HFFc6 (cell line): ENCODE measurements around the gene TMPRSS13. TPM values are rescaled to one million over a fixed set of nuclear protein-coding genes. Genes with fewer than 3 reads are reported as not detected.

Experiments
- DNase-seq: peaks from one replicate; pipeline ENCODE4 v3.0.0-alpha.2; 2018
- H3K27ac Mint-ChIP-seq: 2 replicates; pipeline ENCODE4 v1.8.0; 2020; ENCODE audit warnings: mild to moderate bottlenecking, mixed read lengths
- H3K27me3 Mint-ChIP-seq: 2 replicates; pipeline ENCODE4 v1.8.0; 2021; ENCODE audit warnings: mild to moderate bottlenecking, moderate library complexity, mixed read lengths; ENCODE audit not compliant: insufficient read depth
- H3K36me3 Mint-ChIP-seq: 2 replicates; pipeline ENCODE4 v1.8.0; 2021; ENCODE audit warnings: low read depth, mixed read lengths
- H3K4me1 Mint-ChIP-seq: 2 replicates; pipeline ENCODE4 v1.8.0; 2020; ENCODE audit warnings: low read depth, mixed read lengths
- H3K4me3 Mint-ChIP-seq: 2 replicates; pipeline ENCODE4 v1.8.0; 2020; ENCODE audit warnings: mild to moderate bottlenecking, moderate library complexity, mixed read lengths
- H3K9me3 Mint-ChIP-seq: 2 replicates; pipeline ENCODE4 v1.8.0; 2020; ENCODE audit warnings: mild to moderate bottlenecking, mixed read lengths
- total RNA-seq, 6 experiments: library from RNA; stranded (reverse); fragmentation: NEBNext Ultra II Directional; extraction: Animal tissue kit (Norgen Biotek cat#: 25700); gene quantifications; 2 replicates in 1 of 6; 3 replicates in 5 of 6; pipeline ENCODE4 v1.2.3, GENCODE V29; 2021
- TF ChIP-seq, protein P1 (sequence below): fragments of 200-600 bp; sonication (generic); IDR thresholded peaks from 2 replicates; pipeline ENCODE4 v1.5.0; 2021; ENCODE audit warnings: antibody characterized with exemption, mild to moderate bottlenecking

Gene TMPRSS13
- total RNA-seq, 6 experiments from 2014 or later = not detected

DNA sequence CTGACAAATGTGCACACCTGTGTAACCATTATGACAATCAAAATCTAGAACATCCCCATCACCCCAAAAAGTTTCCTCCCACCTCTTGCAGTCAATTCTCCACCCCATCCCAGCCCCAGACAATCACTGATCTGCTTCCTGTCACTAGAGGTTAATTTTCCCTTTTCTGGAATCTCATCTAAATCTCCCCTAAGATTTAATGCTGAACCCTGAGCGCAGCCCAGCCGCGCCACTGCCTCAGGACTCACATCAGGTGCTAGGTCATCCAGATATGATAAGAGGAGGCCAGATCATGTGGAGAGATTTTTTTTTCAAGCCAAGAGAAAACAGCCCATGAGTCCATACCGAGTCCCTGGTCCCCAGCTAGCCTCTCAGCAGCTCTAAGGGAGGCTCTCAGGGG is 4.3 kb upstream of the TMPRSS13 start:
- DNase-seq = no peak
- no peaks in the 10 kb centered on the region for H3K9me3 Mint-ChIP-seq
- H3K36me3 Mint-ChIP-seq = no peaks in the 10 kb centered on the region
- TF ChIP-seq, protein P1, sequence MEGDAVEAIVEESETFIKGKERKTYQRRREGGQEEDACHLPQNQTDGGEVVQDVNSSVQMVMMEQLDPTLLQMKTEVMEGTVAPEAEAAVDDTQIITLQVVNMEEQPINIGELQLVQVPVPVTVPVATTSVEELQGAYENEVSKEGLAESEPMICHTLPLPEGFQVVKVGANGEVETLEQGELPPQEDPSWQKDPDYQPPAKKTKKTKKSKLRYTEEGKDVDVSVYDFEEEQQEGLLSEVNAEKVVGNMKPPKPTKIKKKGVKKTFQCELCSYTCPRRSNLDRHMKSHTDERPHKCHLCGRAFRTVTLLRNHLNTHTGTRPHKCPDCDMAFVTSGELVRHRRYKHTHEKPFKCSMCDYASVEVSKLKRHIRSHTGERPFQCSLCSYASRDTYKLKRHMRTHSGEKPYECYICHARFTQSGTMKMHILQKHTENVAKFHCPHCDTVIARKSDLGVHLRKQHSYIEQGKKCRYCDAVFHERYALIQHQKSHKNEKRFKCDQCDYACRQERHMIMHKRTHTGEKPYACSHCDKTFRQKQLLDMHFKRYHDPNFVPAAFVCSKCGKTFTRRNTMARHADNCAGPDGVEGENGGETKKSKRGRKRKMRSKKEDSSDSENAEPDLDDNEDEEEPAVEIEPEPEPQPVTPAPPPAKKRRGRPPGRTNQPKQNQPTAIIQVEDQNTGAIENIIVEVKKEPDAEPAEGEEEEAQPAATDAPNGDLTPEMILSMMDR = no peak
- H3K4me1 Mint-ChIP-seq = no peaks in the 10 kb centered on the region
- peaks cover 53% of the 10 kb centered on the region for H3K27me3 Mint-ChIP-seq
- H3K27ac Mint-ChIP-seq = no peak overlapping the region
- H3K4me3 Mint-ChIP-seq = no peak overlapping the region

DNA sequence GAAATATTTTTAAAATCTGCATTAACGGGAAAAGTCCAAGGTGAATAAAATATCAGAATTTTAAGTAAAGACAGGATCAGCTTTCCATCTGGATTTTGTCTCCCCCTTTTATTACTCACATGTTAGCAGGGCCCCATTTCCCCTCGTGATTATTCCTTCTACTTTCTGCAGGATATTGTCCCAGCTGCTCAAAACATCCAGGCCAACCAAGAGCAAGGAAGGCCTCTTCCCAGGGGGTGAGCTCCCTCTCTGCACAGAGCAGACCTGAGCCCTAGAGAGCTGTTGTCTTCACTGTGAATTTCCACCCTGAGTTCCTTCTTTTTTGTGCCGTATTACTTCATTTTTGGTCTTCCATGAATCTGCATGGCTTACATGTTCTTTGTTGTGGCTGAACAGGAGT is 3.7 kb upstream of the TMPRSS13 start:
- no peak overlapping the region for H3K4me3 Mint-ChIP-seq
- H3K4me1 Mint-ChIP-seq = no peaks in the 10 kb centered on the region
- H3K9me3 Mint-ChIP-seq = no peaks in the 10 kb centered on the region
- TF ChIP-seq, protein P1 = no peak
- no peak for DNase-seq
- no peaks in the 10 kb centered on the region for H3K36me3 Mint-ChIP-seq
- no peak overlapping the region for H3K27ac Mint-ChIP-seq
- H3K27me3 Mint-ChIP-seq = peaks cover 55% of the 10 kb centered on the region

DNA sequence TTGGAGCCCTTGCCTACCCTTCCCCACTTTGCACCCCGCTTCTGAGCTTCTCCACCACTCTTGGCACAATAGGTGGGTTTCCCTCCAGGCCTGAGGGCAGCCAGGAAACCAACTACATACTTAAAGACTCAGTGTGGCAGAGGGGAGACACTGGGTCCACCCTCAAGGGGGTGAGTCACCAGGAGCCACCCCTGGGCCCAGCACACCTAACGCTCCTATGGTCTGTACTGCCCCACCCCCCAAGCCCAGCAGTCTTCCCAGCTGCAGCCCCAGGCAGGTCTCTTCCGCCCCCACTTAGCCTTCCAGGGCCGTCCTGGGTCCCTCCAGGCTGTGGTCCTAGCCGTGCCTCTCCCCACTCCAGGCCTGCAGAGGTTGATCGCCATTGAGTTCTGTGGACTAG is 3.2 kb upstream of the TMPRSS13 start:
- TF ChIP-seq, protein P1 = no peak
- Mint-ChIP-seq H3K27me3 (peaks cover 56% of the 10 kb centered on the region), H3K4me1 (no peaks in the 10 kb centered on the region), H3K9me3 (no peaks in the 10 kb centered on the region), H3K27ac (no peak overlapping the region), H3K4me3 (no peak overlapping the region), H3K36me3 (no peaks in the 10 kb centered on the region)
- no peak for DNase-seq

DNA sequence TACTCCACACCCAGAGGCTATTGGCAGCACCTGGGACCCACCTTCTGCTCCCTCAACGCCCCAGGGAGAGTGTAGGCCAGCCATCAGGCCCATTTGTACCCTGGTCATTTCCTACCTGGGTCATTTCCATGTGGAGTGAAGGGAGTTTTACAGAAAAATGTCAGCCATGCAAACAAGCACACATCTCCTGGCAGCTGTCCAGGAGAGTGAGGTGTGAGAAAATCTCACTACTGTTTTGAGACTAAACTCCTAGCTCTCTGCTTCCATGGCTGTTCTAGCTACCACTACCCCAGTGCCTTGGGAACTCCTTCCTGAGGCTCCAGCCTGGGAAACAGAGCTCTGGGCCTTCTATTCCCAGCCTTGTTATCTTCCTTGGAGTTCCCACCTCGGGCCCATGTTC is 2.8 kb upstream of the TMPRSS13 start:
- Mint-ChIP-seq H3K4me3 (no peak overlapping the region), H3K27me3 (peaks cover 60% of the 10 kb centered on the region), H3K27ac (no peak overlapping the region), H3K36me3 (no peaks in the 10 kb centered on the region), H3K9me3 (no peaks in the 10 kb centered on the region), H3K4me1 (no peaks in the 10 kb centered on the region)
- TF ChIP-seq, protein P1 = no peak
- no peak for DNase-seq

DNA sequence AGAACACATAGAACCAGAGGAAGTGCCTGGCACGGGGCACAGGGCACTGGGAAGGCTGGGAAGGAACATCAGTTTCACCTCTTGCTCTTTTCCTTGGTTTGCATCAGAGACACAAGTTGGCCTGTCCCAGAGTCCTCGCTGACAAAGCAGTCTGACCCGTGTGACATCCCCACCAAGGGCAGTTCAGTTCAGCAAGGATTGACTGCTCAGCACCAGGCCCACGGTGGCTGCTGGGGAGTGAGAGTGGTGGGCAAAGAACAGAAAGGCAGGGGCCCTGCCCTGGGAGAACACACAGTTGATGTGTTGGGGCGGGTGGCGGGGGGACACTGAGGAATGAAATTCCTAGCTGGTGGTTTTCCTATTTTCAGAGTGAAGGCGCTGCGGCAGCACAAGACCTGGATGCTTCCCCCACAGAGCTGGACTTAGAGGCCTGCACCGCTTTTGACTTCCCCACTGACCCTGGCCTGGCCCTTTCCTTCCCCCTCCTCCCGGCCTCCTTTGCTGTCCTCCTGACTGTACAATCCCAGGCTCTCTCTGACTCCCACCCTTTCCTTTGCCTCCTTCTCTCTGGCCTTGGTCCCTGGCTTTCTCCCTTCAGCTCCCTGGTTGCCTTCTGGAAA is 2.2 kb upstream of the TMPRSS13 start:
- no peak overlapping the region for H3K27ac Mint-ChIP-seq
- no peak overlapping the region for H3K4me3 Mint-ChIP-seq
- no peaks in the 10 kb centered on the region for H3K4me1 Mint-ChIP-seq
- TF ChIP-seq, protein P1 = no peak
- DNase-seq = no peak
- H3K36me3 Mint-ChIP-seq = no peaks in the 10 kb centered on the region
- H3K9me3 Mint-ChIP-seq = no peaks in the 10 kb centered on the region
- peaks cover 56% of the 10 kb centered on the region for H3K27me3 Mint-ChIP-seq
